ENCODE measurements around the gene GATB.

The GATB gene

DNA sequence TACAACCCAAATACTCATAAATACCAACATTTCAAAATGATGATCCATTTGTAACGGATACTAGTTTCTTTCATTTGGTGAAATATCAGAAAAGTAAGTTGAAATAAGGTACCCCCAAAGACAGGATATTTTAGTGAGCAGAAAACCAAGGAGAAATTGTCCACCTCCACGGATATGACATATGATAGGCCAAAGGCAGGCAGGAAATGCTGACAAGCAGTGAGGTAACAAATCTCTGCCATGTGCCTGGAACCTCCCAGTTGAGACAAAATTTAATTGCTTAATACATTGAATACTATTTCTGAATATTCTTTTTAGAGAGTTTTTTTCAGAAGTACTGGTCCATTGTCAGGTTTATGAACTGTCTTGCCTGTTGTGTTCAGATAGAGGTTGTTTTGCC lies 118.8 kb downstream of the GATB start:
- no peak for DNase-seq

DNA sequence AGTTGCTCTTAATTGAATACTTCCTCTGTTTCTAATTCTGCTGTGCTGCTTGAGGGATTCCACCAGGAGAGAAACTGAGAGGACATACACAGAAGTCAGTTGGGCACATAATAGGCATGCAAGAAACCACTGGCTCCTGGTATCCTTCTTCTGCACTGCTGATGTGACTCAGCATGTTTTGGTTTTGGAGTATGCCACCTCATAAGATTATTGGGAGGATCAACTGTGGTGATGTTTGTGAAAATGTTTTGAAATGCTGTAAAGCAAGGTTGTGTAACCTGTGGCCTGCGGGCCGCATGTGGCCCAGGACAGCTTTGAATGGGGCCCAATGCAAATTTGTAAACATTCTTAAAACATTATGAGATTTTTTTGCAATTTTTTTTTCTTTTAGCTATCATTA lies 119.6 kb downstream of the GATB start:
- no peak for DNase-seq

GRCh38 chr4:151640381-151640780 lies 120.4 kb downstream of the GATB start:
- no peak for DNase-seq

DNA sequence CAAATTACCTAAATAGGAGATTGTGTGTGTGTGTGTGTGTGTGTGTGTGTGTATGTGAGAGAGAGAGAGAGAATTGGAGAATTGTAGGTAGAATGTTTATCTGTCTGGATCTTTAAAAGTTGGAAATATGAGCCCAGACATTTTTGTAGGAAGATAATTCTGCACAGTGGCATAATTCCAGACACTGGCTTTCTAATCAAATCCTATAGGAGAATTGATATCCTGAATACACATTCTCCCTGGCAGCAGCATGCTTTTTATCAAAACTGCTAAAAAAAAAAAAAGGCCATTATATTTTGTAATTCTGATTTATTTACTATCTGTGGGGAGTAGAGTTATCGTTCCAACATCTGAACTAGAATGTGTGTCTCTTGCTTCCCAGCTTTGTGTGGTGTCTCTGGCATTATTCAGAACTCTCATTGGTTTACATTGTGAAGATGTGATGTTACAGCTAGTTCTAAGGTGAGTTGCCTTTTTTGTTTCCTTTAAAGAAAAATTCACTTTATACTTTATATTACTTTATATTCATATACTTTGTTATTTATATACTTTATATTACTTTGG lies 122.4 kb downstream of the GATB start:
- DNase-seq = no peak

DNA sequence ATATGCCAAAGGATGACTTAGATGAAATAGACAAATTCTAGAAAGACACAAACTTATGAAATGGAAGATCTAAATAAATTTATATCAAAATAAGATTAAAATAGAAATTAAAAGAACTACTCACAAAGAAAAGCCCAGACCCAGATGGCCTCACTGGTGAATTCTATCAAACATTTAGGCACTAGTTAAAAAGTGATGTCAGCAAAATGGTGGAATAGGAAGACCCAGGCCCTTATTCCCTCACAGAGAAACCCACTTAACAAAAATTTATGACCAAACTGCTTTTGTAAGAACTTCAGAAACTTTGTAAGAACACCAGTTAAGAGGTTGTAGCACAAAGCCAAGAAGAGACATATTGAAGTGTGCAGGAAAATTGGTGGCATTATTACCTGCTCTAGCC lies 129.5 kb downstream of the GATB start:
- DNase-seq = no peak

DNA sequence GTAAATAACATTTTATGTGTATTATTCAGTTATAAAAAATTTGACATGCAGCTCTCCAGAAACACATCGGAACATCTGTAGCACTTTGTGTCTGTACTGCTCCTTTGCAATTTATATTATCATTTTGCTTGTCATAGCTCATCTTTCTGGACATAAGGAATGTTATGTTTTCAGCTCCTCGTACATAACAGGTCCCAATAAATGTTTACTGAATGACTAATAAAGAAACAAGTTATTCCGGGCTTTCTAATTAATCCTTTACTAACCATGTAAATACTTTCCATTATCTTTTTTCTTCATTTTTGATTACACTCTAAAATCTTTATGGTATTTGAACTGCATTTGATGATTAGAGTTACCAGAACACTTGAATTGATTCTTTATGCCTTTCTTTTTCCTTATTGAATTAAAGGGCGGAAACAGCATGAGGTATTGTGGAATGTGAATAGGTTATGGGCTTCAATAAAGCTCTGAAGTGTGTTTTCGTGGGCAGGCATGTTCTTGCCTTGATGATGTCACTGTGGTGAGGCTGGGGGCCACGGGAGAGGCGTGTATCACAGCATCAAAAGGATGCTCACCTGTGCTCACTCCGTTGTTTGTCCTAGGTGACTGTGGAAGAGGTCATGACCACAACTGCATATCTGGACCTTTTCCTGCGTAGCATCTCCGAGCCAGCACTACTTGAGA lies 131.6 kb downstream of the GATB start:
- DNase-seq = no peak

DNA sequence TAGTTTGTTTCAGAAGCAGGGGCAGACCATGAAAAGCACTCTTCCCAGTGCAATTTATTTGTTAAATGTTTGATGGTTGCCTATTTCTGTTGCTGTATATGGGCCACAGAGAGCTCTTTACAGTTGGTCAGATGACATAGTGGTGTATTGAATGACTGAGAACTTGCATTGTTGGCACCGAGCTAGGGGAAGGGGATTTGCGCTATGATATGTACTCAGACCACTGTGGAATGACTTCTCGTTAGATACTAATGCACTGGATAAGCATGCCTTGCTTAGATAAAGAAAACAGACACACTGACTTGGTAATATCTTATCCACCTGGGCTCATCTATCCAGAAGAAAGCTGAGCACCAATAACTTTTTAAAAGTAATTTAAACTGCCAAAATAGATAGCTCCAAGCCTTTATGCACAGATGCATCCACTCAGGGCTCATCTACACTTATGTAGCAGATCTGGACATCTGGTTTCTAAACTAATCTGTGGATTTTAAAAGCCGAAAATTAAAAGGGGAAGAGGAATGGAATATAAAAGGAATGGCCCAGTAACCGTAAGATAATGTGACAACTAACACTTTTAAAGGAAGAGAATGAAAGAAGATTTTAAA lies 132.7 kb downstream of the GATB start:
- DNase-seq = no peak

- DNase-seq = no peak
These were observed 133.3 kb downstream of the GATB start for GRCh38 chr4:151627491-151627890.

DNA sequence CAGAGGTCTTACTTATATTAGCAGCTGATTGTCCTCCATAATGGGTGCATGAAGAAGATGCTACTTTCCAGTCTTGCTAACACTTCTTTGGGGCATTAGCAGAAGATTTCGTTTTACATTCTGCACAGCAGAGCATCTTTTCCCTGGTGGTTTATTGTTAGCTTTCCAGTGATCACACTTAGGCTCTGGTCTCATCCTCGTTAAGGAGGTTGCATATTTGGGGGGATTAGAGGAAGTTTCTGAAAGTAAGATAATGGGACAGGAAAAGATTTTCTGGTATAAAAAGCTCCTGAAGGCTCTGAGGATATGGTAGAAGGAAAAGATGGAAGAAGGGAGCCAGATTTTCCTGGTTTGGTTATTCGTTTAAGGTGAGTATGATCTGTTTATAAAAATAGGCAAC lies 134.1 kb downstream of the GATB start:
- DNase-seq = no peak

DNA sequence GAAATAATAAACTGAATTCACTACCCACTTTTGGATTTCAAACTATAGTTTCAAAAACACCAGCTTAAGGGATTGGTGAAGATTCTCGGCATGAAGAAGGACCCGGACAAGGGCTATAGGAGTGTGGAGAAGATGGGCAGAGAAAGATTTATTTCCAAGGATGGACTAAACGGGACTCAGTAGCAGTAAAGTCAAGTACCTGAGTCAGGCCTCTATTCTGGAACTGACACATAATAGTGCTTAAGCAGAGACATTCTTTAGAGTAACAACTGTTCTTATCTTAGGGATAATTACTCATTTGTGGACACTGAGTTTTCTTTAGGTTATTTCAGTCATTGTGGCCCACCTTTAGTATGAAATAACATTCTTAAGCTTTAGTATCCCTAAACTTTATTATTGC lies 134.6 kb downstream of the GATB start:
- DNase-seq = no peak

- no peak for DNase-seq
These were observed 135.9 kb downstream of the GATB start for GRCh38 chr4:151624626-151625565.

Measured in activated naive CD4-positive, alpha-beta T cell treated with Interleukin-2 at 50 U/mL for 16 hours (primary cell).